Loucy (cell line): ENCODE results near the gene DDA1.

Source experiments
- EZH2phosphoT487 ChIP-seq: fragments of 200-600 bp; IDR thresholded peaks from 2 replicates; pipeline ENCODE4 v1.6.1; 2018; ENCODE audit warnings: antibody characterized with exemption, mild to moderate bottlenecking, moderate library complexity, borderline replicate concordance
- TF ChIP-seq, protein P1 (sequence below): fragments of 200-600 bp; sonication (generic); conservative IDR thresholded peaks from 2 replicates; pipeline ENCODE4 v1.5.1; 2014; ENCODE audit warnings: mild to moderate bottlenecking, antibody characterized with exemption, low read length

- TF ChIP-seq, protein P1, sequence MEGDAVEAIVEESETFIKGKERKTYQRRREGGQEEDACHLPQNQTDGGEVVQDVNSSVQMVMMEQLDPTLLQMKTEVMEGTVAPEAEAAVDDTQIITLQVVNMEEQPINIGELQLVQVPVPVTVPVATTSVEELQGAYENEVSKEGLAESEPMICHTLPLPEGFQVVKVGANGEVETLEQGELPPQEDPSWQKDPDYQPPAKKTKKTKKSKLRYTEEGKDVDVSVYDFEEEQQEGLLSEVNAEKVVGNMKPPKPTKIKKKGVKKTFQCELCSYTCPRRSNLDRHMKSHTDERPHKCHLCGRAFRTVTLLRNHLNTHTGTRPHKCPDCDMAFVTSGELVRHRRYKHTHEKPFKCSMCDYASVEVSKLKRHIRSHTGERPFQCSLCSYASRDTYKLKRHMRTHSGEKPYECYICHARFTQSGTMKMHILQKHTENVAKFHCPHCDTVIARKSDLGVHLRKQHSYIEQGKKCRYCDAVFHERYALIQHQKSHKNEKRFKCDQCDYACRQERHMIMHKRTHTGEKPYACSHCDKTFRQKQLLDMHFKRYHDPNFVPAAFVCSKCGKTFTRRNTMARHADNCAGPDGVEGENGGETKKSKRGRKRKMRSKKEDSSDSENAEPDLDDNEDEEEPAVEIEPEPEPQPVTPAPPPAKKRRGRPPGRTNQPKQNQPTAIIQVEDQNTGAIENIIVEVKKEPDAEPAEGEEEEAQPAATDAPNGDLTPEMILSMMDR: no peak
- TF ChIP-seq EZH2phosphoT487: no peak
Measured at GRCh38 chr19:17263712-17264640, 45.4 kb upstream of the DDA1 start.
